ENCODE data around the gene SMYD2. TPM values are rescaled to one million over a fixed set of nuclear protein-coding genes. Genes with fewer than 3 reads are reported as not detected.

The SMYD2 gene
- 17.4 TPM for total RNA-seq (2013)
- polyA plus RNA-seq = 10 to 100 TPM; 14.2 to 28.4 (median 23.6) TPM
- polyA minus RNA-seq = 5.3 and 6.6 TPM in 2 replicates
- 3.5 to 24.4 (median 16.0) reads per million in 11 experiments for total RNA-seq

GRCh38 chr1:214281021-214281719 lies at the start of gene SMYD2:
Gene SMYD2 (plus strand): TSS chr1:214281159. CDS start chr1:214281255, 96 bp downstream.
- peak within 1 kb of the TSS; percentile 96 for H3K4me2 ChIP-seq (replicated peaks; ENCODE audit: extremely low read depth, low read length, poor library complexity, severe bottlenecking)
- peak within 1 kb of the TSS; percentile 51 to 89 (median 82) for H3K27ac Mint-ChIP-seq
- peaks cover 12% of the 10 kb centered on the region for H3K79me2 ChIP-seq (ENCODE audit: insufficient read depth, low read length)
- peak within 1 kb of the TSS; percentile 98 for H2AFZ ChIP-seq (ENCODE audit: insufficient read depth, low read depth, low read length, poor library complexity, severe bottlenecking)
- peak within 1 kb of the TSS; percentile 82 for H3K9ac ChIP-seq (ENCODE audit: insufficient read depth, low read length, poor library complexity, severe bottlenecking)
- peak; percentile 26 to 34 (median 29) for DNase-seq
- peaks cover 4% of the 10 kb centered on the region in 2 donors for H3K36me3 Mint-ChIP-seq
- H3K9me3 ChIP-seq (replicated peaks in 1 of 2; ENCODE audit: control insufficient read depth in 1 of 2, insufficient read depth in 1 of 2, low read length in 2 of 2) = peaks cover 0 to 3% of the 10 kb centered on the region in 2 donors
- H3K27ac ChIP-seq (ENCODE audit: low read depth in 1 of 2, low read length in 2 of 2) = peak within 1 kb of the TSS; percentile 58 to 83
- peaks cover 21 to 25% of the 10 kb centered on the region in 2 donors for H3K4me1 ChIP-seq (ENCODE audit: control insufficient read depth in 1 of 2, insufficient read depth in 2 of 2, low read length in 2 of 2)
- no peaks in the 10 kb centered on the region for H3K36me3 ChIP-seq (replicated peaks in 1 of 2; ENCODE audit: control insufficient read depth in 1 of 2, insufficient read depth in 2 of 2, low read length in 2 of 2)
- intact Hi-C loops (cut with micrococcal nuclease) = no loop called here
- peaks cover 0 to 2% (median 1%) of the 10 kb centered on the region in 3 donors for H3K27me3 Mint-ChIP-seq (ENCODE audit: low read depth in 3 of 3)
- H3K9me3 Mint-ChIP-seq = peaks cover 0 to 5% (median 2%) of the 10 kb centered on the region in 7 donors
- no peaks in the 10 kb centered on the region for H4K20me1 ChIP-seq (ENCODE audit: insufficient read depth, low read length)
- H3K4me3 Mint-ChIP-seq = peak within 1 kb of the TSS; percentile 96
- under 1% methylated on average over 70 of the region's 94 CpGs for whole genome bisulfite sequencing (ENCODE audit: insufficient coverage)
- TF ChIP-seq CTCF (IDR thresholded peaks at IDR 0.05) = no peak
- H3K4me3 ChIP-seq (replicated peaks in 1 of 3; ENCODE audit: low read depth in 2 of 3, low read length in 3 of 3) = peak within 1 kb of the TSS; percentile 72 to 95 (median 86)
- H3K4me1 Mint-ChIP-seq = peaks cover 34% of the 10 kb centered on the region
- no peaks in the 10 kb centered on the region for H3K27me3 ChIP-seq (ENCODE audit: control insufficient read depth in 2 of 2, insufficient read depth in 2 of 2, low read length in 2 of 2)

- H3K4me3 ChIP-seq (replicated peaks in 1 of 3; ENCODE audit: low read depth in 2 of 3, low read length in 3 of 3) = no peak overlapping the region
- no peak for DNase-seq
- H3K36me3 Mint-ChIP-seq = no peaks in the 10 kb centered on the region
- H3K27me3 Mint-ChIP-seq (ENCODE audit: low read depth in 3 of 3) = peaks cover 2 to 8% (median 3%) of the 10 kb centered on the region in 3 donors
- 95% methylated on average over 4 of the region's 9 CpGs for WGBS (ENCODE audit: insufficient coverage)
- no peaks in the 10 kb centered on the region for H3K9me3 Mint-ChIP-seq
- H3K79me2 ChIP-seq (ENCODE audit: insufficient read depth, low read length) = no peaks in the 10 kb centered on the region
- H3K4me1 Mint-ChIP-seq = peaks cover 3% of the 10 kb centered on the region
- no peaks in the 10 kb centered on the region for H3K9me3 ChIP-seq (replicated peaks in 1 of 2; ENCODE audit: control insufficient read depth in 1 of 2, insufficient read depth in 1 of 2, low read length in 2 of 2)
- TF ChIP-seq CTCF (IDR thresholded peaks at IDR 0.05) = no peak
- no peak overlapping the region for H3K27ac ChIP-seq (ENCODE audit: low read depth in 1 of 2, low read length in 2 of 2)
- H3K4me3 Mint-ChIP-seq = no peak overlapping the region
- H4K20me1 ChIP-seq (ENCODE audit: insufficient read depth, low read length) = no peaks in the 10 kb centered on the region
- no peak overlapping the region for H2AFZ ChIP-seq (ENCODE audit: insufficient read depth, low read depth, low read length, poor library complexity, severe bottlenecking)
- no peaks in the 10 kb centered on the region for H3K4me1 ChIP-seq (ENCODE audit: control insufficient read depth in 1 of 2, insufficient read depth in 2 of 2, low read length in 2 of 2)
- H3K4me2 ChIP-seq (replicated peaks; ENCODE audit: extremely low read depth, low read length, poor library complexity, severe bottlenecking) = no peak overlapping the region
- intact Hi-C loops (cut with micrococcal nuclease) = no loop called here
- no peak overlapping the region for H3K27ac Mint-ChIP-seq
- H3K36me3 ChIP-seq (replicated peaks in 1 of 2; ENCODE audit: control insufficient read depth in 1 of 2, insufficient read depth in 2 of 2, low read length in 2 of 2) = no peaks in the 10 kb centered on the region
- H3K27me3 ChIP-seq (ENCODE audit: control insufficient read depth in 2 of 2, insufficient read depth in 2 of 2, low read length in 2 of 2) = no peaks in the 10 kb centered on the region
- no peak overlapping the region for H3K9ac ChIP-seq (ENCODE audit: insufficient read depth, low read length, poor library complexity, severe bottlenecking)
Observed at GRCh38 chr1:214233856-214234634, 46.9 kb upstream of the SMYD2 start.

All from CD14-positive monocyte (primary cell).